Activated naive CD8-positive, alpha-beta T cell treated with anti-CD3 and anti-CD28 coated beads for 36 hours (primary cell): ENCODE data around the gene COX19. TPM values are rescaled to one million over a fixed set of nuclear protein-coding genes. Genes with fewer than 3 reads are reported as not detected.

Source experiments
- DNase-seq: peaks from one replicate; pipeline ENCODE4 v3.0.0; 2021
- H3K27ac Mint-ChIP-seq: one replicate; pipeline ENCODE4 v1.8.0; 2022; ENCODE audit warnings: mild to moderate bottlenecking, moderate library complexity, mixed read lengths
- H3K27me3 Mint-ChIP-seq: one replicate; pipeline ENCODE4 v1.8.0; 2022; ENCODE audit warnings: mild to moderate bottlenecking, mixed read lengths
- H3K36me3 Mint-ChIP-seq: one replicate; pipeline ENCODE4 v1.8.0; 2021; ENCODE audit warnings: mild to moderate bottlenecking, mixed read lengths
- H3K4me1 Mint-ChIP-seq: one replicate; pipeline ENCODE4 v1.8.0; 2021; ENCODE audit warnings: mixed read lengths
- H3K4me3 Mint-ChIP-seq: one replicate; pipeline ENCODE4 v1.8.0; 2022; ENCODE audit warnings: mild to moderate bottlenecking, moderate library complexity, mixed read lengths
- H3K9me3 Mint-ChIP-seq: one replicate; pipeline ENCODE4 v1.8.0; 2022; ENCODE audit warnings: mixed read lengths
- total RNA-seq, 2 experiments: library from RNA; stranded (reverse); gene quantifications; one replicate each; pipeline ENCODE4 v1.2.3, GENCODE V29; 2021

COX19 gene
- total RNA-seq, 2 experiments from 2014 or later: 17.7 to 18.1 TPM

DNA sequence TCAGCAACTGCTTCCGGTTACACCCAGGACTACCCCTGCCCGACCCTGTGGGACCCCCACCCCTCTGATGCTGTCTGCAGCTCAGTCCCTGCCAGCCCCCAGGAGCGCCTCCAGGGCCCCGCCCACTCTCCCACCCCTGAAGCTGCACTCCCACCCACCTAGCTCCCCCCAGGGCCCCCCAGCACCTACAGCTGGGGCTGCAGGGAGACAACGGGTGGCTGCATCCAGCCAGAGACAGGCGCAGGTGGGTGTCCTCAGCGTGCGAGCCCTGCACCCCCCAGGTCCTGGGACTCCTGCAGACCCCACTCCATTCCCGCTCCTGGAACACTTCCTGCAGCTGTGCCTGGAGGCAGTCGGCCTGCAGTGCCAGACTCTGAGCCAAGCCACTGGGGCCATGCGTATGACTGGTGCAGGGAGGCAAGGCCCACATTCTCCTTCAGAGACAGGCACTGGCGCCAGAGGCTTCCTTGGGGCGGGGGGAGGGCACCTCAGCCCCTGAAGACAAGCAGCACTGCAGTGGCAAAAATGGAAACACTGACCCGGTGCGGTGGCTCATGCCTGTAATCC is 13.7 kb upstream of the COX19 start:
- Mint-ChIP-seq H3K36me3 (no peaks in the 10 kb centered on the region), H3K9me3 (no peaks in the 10 kb centered on the region), H3K27me3 (peaks cover 9% of the 10 kb centered on the region), H3K4me3 (no peak overlapping the region), H3K27ac (no peak overlapping the region), H3K4me1 (peaks cover 1% of the 10 kb centered on the region)
- no peak for DNase-seq

DNA sequence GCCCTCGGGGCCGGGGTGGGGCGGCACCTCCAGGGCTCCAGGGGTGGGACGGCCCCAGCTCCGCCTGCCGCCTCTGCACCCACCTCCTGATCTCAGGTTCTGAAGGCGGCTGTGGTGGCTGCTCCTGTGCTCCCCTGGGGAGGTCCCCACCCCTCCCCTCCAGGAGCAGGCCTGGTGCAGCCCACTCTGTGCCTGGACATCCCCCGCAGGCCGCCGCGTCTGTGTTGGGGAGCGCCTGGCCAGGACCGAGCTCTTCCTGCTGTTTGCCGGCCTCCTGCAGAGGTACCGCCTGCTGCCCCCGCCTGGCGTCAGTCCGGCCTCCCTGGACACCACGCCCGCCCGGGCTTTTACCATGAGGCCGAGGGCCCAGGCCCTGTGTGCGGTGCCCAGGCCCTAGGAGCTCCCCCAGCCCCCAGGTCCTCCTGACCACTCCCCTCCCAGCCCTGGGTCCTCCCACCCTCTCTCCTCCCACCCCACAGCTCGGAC is 13.1 kb upstream of the COX19 start:
- Mint-ChIP-seq H3K9me3 (no peaks in the 10 kb centered on the region), H3K4me3 (no peak overlapping the region), H3K4me1 (peaks cover 1% of the 10 kb centered on the region), H3K36me3 (no peaks in the 10 kb centered on the region), H3K27me3 (peaks cover 9% of the 10 kb centered on the region), H3K27ac (no peak overlapping the region)
- DNase-seq: no peak

DNA sequence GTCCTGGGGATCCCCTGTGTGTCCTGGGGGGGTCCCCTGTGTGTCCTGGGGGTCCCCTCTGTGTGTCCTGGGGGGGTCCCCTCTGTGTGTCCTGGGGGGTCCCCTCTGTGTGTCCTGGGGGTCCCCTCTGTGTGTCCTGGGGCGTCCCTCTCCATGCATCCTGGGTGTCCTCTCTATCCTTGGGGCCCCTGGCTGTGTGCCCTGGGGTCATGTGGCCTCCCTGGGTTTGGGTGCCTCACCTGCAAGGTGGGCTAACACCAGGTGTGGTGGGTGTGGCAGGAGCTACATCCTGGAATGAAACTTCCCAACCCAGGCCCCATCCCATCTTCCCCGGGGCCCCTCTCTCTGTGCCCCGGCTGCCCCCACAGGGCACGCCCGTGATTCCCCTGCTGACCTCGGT is 12.6 kb upstream of the COX19 start:
- H3K27me3 Mint-ChIP-seq: peaks cover 9% of the 10 kb centered on the region
- no peak overlapping the region for H3K27ac Mint-ChIP-seq
- H3K36me3 Mint-ChIP-seq: no peaks in the 10 kb centered on the region
- DNase-seq: no peak
- H3K4me1 Mint-ChIP-seq: no peaks in the 10 kb centered on the region
- H3K4me3 Mint-ChIP-seq: no peak overlapping the region
- H3K9me3 Mint-ChIP-seq: no peaks in the 10 kb centered on the region

DNA sequence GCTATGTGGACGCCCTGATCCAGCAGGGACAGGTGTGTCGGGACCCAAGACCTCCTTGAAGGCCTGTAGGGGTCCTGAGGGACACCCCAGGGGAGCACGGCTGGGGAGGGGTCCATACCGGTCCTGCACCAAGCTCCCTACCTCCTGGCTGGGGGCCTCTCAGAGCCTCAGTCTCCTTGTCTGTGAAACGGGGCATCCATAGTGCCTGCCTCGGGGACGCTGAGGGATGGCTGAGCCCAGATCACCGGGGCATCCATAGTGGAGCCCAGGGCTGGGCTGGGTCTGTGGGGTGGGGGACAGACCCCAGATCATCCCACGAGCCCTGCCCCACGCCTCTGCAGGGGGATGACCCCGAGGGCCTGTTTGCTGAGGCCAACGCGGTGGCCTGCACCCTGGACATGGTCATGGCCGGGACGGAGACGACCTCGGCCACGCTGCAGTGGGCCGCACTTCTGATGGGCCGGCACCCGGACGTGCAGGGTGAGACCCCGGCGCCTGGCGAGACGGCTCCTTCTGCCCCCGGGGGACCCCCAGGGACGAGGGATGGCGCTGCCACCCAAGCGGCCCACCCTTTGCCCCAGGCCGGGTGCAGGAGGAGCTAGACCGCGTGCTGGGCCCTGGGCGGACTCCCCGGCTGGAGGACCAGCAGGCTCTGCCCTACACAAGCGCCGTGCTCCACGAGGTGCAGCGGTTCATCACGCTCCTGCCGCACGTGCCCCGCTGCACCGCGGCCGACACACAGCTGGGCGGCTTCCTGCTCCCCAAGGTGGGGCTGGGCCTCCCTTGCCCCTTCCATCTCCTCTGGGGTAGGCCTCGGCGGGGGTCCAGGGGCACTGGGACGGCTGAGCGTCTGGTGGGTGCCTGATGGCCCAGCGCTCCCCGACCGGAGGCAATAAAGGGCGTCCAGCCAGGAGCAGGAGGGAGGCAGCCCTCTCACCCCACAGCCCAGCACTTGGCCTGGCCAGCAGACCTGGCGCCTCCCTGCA is 11.7 kb upstream of the COX19 start:
- Mint-ChIP-seq H3K9me3 (no peaks in the 10 kb centered on the region), H3K27ac (no peak overlapping the region), H3K4me1 (no peaks in the 10 kb centered on the region), H3K4me3 (no peak overlapping the region), H3K36me3 (no peaks in the 10 kb centered on the region), H3K27me3 (peaks cover 9% of the 10 kb centered on the region)
- no peak for DNase-seq

DNA sequence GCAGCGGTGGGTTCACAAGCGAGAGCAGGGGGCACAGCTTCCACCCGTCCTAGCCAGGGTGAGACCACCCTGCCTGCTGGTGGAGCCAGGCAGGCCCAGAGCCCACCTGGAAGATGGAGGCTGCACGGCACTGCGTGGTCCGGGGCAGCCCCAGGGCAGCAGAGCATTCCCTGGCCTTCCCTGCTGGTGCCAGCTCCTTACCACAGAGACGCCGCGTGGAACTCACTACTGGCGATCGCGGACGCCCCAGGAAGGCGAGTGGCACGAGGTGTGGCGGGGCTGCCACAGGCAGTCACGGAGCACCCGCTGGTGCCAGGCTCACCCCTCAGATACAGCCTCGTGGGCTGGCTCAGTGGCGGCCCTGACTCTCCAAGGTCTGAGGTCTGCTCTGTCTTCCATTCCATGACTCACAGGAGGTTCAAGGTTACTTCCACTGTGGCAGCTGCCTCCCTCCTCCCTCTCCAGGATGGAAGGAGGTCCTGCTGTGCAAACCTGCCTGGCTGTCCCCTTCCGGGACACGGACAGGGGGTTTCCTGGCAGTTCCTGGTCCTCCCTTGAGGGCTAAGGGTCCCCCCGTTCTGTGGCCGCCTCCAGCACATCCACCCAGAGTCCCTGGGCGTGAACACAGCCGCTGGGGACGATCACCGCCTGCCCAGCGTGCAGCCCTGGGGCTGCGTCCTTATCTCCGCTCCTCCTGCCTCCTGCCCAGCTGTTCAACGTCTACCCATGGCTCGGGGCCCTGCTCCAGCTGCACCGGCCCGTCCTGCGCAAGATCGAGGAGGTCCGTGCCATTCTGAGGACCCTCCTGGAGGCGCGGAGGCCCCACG is 10.8 kb upstream of the COX19 start:
- peaks cover 9% of the 10 kb centered on the region for H3K27me3 Mint-ChIP-seq
- H3K4me3 Mint-ChIP-seq: no peak overlapping the region
- no peak overlapping the region for H3K27ac Mint-ChIP-seq
- H3K36me3 Mint-ChIP-seq: no peaks in the 10 kb centered on the region
- H3K9me3 Mint-ChIP-seq: no peaks in the 10 kb centered on the region
- no peaks in the 10 kb centered on the region for H3K4me1 Mint-ChIP-seq
- no peak for DNase-seq

DNA sequence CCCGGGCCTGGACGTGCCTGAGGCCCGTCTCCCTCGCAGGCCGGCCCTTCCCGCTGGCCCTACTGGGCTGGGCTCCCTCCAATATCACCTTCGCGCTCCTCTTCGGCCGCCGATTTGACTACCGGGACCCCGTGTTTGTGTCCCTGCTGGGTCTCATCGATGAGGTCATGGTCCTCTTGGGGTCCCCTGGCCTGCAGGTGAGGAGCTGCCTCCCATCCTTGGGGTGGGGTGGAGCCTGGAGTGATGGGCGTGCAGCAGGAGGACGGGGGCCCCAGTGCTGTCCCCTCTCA is 9.7 kb upstream of the COX19 start:
- H3K27me3 Mint-ChIP-seq: peaks cover 9% of the 10 kb centered on the region
- H3K27ac Mint-ChIP-seq: no peak overlapping the region
- H3K36me3 Mint-ChIP-seq: no peaks in the 10 kb centered on the region
- no peaks in the 10 kb centered on the region for H3K9me3 Mint-ChIP-seq
- H3K4me1 Mint-ChIP-seq: no peaks in the 10 kb centered on the region
- no peak for DNase-seq
- H3K4me3 Mint-ChIP-seq: no peak overlapping the region

DNA sequence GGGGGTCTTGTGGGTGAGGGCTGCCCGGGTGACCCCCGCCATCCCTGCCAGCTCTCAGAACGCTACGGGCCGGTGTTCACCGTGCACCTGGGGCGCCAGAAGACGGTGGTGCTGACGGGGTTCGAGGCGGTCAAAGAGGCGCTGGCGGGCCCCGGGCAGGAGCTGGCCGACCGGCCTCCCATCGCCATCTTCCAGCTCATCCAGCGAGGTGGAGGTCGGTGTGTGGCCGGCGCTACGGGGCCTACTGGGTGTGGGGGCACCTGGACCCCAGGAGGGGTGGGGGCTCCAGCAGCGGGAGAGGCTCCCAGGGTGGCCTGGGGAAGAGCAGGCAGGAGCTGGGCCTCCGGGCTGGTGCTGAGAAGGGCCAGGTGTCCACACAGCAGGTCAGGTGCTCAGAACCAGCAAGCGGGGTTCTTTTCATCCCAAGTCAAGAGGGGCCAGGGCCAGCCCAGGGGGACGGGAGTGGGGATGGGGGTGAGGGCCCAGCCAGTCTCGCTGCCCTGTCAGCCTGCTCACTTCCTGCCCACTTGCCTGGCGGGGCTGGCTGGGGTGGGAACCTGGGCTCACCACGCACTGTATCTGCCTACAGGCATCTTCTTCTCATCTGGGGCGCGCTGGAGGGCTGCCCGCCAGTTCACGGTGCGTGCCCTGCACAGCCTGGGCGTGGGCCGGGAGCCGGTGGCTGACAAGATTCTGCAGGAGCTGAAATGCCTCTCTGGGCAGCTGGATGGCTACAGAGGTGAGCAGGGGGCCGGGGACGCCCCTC is 9.2 kb upstream of the COX19 start:
- Mint-ChIP-seq H3K36me3 (no peaks in the 10 kb centered on the region), H3K27me3 (peaks cover 9% of the 10 kb centered on the region), H3K27ac (no peak overlapping the region), H3K4me3 (no peak overlapping the region), H3K4me1 (no peaks in the 10 kb centered on the region), H3K9me3 (no peaks in the 10 kb centered on the region)
- no peak for DNase-seq

DNA sequence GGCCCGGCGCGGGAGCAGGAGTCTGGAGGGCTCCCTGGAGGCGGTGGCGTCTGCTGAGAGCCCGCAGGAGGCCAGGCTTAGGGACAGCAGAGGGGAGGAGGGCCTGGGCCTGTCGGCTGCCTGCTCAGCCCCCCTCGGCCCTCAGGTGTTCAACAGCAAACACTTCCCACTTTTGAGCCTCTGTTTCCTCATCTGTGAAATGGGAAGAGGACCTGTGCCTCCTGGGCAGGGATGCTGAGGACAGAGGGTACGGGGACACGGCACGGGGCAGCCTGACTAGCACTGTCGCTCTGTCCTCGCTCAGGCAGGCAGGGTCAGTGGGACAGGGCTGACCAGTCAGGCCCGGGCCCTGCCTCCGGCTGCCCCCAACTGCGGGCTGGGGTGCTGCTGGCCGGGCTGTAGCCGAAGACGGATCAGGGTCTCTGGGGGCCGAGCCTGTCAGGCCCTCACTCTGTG is 8.3 kb upstream of the COX19 start:
- Mint-ChIP-seq H3K27me3 (peaks cover 9% of the 10 kb centered on the region), H3K4me1 (no peaks in the 10 kb centered on the region), H3K27ac (no peak overlapping the region), H3K36me3 (no peaks in the 10 kb centered on the region), H3K9me3 (no peaks in the 10 kb centered on the region), H3K4me3 (no peak overlapping the region)
- no peak for DNase-seq

DNA sequence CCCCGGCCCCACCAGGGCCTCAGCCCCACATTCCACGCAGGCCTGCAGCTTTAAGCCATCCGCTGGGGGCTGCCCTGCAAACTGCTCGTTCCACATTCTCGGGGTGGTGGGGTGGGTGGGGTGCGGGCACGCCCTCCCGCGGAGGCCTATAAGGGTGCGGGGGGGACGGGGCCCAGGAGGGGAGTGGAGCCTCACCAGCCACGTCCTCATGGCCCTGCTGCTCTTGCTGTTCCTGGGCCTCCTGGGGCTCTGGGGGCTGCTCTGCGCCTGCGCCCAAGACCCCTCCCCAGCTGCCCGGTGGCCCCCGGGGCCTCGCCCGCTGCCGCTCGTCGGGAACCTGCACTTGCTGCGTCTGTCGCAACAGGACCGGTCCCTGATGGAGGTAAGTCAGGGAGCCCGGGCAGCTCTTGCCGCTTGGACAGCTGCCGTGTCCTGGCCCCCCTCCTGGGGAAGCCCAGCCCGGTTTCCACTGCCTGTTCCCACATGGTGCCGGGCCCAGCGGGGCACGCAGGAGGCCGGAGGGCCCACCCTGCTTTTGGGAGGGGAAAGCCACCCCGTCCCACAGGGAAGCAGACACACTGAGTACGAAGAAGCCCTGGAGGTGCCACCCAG is 7.8 kb upstream of the COX19 start, which contains the start of gene CYP2W1:
TSS of gene CYP2W1 (plus strand) at position 178 of the 612 bp plus-strand sequence. CDS start at position 209, 31 bp downstream.
- Mint-ChIP-seq H3K4me3 (no peak within 1 kb of the TSS), H3K4me1 (no peaks in the 10 kb centered on the region), H3K27ac (no peak within 1 kb of the TSS), H3K36me3 (no peaks in the 10 kb centered on the region), H3K9me3 (no peaks in the 10 kb centered on the region), H3K27me3 (peaks cover 9% of the 10 kb centered on the region)
- DNase-seq: no peak

DNA sequence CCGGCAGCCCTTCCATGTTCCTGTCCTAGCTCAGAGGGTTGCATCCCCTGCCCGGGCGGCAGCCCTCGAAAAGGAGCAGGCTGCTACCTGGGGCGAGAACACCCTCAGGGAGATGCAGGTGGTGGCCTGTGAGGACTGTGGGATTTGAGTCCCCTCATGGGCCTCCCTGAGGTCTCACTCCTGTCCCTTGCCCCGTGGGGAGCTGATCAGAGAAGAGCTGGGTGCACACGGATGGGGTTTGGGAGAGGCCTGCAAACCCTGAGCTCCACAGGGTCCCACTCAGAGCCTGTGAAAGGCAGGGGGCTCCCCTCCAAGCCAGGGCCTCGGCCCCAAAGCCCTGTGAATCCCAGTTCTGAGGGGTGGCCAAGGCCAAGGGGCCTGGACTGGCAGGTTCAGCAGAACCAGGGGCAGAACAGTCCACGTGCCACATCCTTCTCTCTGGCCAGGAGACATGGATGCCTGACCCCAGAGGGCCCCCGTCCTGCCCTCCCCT is 7.2 kb upstream of the COX19 start:
- Mint-ChIP-seq H3K36me3 (no peaks in the 10 kb centered on the region), H3K9me3 (no peaks in the 10 kb centered on the region), H3K4me3 (no peak overlapping the region), H3K27me3 (peaks cover 9% of the 10 kb centered on the region), H3K27ac (no peak overlapping the region), H3K4me1 (no peaks in the 10 kb centered on the region)
- DNase-seq: no peak

DNA sequence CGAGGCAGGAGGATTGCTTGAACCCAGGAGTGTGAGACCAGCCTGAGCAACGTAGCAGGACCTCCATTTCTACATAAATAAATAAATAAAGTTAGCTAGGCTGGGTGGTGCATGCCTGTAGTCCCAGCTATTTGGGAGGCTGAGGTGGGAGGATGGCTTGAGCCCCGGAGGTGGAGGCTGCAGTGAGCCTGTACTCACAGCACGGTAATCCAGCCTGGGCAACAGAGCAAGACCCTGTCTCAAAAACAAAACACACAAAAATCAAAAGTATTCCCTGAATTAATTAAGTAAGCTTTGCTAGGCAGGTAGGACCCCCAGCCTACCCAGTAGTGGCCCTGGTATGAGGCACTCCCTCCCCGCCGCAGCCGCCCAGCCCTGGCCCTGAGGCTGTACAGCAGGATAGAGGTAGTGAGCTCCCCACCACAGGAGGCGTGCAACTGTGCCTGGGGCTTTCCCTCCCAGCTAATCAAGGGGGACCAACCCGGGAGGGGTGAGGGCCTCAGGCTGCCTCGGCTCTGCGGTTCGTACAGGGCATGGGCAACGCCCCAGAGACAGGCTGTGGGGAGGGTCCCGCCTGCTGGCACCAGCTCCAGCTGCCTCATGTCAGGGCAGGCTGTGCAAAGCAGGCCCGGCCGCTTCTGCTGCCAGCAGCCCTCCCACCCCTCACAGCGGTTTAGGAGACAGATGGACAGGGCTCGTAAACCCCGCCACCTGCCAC is 6.6 kb upstream of the COX19 start:
- Mint-ChIP-seq H3K4me3 (no peak overlapping the region), H3K4me1 (no peaks in the 10 kb centered on the region), H3K36me3 (no peaks in the 10 kb centered on the region), H3K27ac (no peak overlapping the region), H3K9me3 (no peaks in the 10 kb centered on the region), H3K27me3 (peaks cover 9% of the 10 kb centered on the region)
- no peak for DNase-seq

DNA sequence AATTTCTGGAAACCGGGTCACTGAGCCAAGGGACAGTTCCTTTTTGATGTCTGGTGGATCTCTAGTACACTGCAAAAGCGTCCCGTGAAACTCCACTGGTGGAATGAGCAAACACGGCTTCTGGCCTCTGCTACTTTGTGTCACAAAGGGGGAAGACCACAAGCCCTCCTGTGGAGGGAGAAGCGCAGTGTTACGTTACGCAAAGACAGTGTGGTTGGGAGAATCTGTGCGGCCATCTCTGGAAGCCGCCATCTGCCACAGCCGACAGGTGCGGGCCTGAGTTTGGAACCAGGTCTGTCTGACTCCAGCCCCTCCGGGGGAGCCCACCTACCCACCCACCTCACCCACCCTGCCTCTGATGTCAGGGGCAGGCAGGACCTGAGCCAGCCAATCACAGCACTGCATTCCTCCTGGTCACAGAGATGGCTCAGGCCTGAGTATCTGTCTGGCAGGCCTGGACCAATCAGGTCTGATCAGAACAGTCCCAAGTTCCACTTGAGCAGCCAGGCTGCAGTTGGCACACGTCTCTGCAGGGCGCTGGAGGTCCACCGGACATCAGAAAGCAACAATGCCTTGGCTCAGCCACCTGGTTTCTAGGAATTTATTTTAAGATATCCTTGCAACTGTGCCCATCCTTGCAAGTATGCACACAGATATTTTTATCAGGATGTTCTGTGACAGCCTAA is 4.7 kb upstream of the COX19 start:
- H3K27me3 Mint-ChIP-seq: no peaks in the 10 kb centered on the region
- DNase-seq: no peak
- no peak overlapping the region for H3K27ac Mint-ChIP-seq
- no peak overlapping the region for H3K4me3 Mint-ChIP-seq
- no peaks in the 10 kb centered on the region for H3K4me1 Mint-ChIP-seq
- H3K36me3 Mint-ChIP-seq: no peaks in the 10 kb centered on the region
- no peaks in the 10 kb centered on the region for H3K9me3 Mint-ChIP-seq

DNA sequence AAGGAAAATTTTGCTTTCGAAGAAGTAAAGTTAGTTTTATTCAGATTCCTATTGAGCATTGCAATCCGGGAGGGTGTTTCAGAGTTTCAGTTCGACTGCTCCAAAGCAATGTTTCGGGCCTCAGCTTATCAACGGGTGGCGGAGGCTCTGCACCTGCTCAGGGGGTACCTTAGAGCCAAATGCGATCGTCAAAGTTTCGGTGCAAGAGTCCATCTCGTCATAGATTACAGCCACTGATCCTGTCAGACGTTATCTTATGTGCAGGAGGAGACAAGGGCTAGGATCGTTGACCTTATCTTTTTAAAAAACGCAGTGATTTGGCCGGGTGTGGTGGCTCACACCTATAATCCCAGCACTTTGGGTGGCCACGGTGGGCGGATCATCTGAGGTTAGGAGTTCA is 3.8 kb upstream of the COX19 start:
- Mint-ChIP-seq H3K4me1 (peaks cover 4% of the 10 kb centered on the region), H3K27me3 (no peaks in the 10 kb centered on the region), H3K9me3 (no peaks in the 10 kb centered on the region)

More for the DNA sequence above, 3.8 kb upstream of the COX19 start:
- Mint-ChIP-seq H3K27ac (no peak overlapping the region), H3K4me3 (no peak overlapping the region), H3K36me3 (peaks cover 4% of the 10 kb centered on the region)
- DNase-seq: no peak
